Activated CD4-positive, alpha-beta memory T cell treated with anti-CD3 and anti-CD28 coated beads for 36 hours (primary cell): ENCODE results near the gene CLMP. TPM values are rescaled to one million over a fixed set of nuclear protein-coding genes. Genes with fewer than 3 reads are reported as not detected.
"Not testable (repeated sequence)": the region's sequence is repeated elsewhere in the genome, so short reads cannot be mapped to it uniquely, and the experiment has no call there.

Experiments
- CTCF ChIA-PET: fragments of 350-600 bp; sonication (Branson Sonifier 250); formaldehyde crosslinking; loops from one replicate; lab custom pipeline; 2021; ENCODE audit warnings: antibody characterized with exemption, inconsistent platforms; lab: Charles Lee
- POLR2A ChIA-PET: fragments of 350-600 bp; sonication (Branson Sonifier 250); formaldehyde crosslinking; loops from one replicate; lab custom pipeline; 2021; ENCODE audit warnings: antibody characterized with exemption; lab: Charles Lee
- DNase-seq: peaks from one replicate; pipeline ENCODE4 v3.0.0-alpha.2; 2020
- H3K27ac Mint-ChIP-seq: one replicate; pipeline ENCODE4 v1.8.0; 2021; ENCODE audit warnings: mixed read lengths
- H3K27me3 Mint-ChIP-seq: one replicate; pipeline ENCODE4 v1.8.0; 2021; ENCODE audit warnings: mixed read lengths
- H3K36me3 Mint-ChIP-seq: one replicate; pipeline ENCODE4 v1.8.0; 2021; ENCODE audit warnings: mixed read lengths
- H3K4me1 Mint-ChIP-seq: one replicate; pipeline ENCODE4 v1.8.0; 2021; ENCODE audit warnings: low read depth, mixed read lengths
- H3K4me3 Mint-ChIP-seq: one replicate; pipeline ENCODE4 v1.8.0; 2021; ENCODE audit warnings: mild to moderate bottlenecking, mixed read lengths
- H3K9me3 Mint-ChIP-seq: one replicate; pipeline ENCODE4 v1.8.0; 2021; ENCODE audit warnings: mixed read lengths
- intact Hi-C: fragments of 100-400 bp; cut with micrococcal nuclease; formaldehyde crosslinking; loops from one replicate; pipeline ENCODE4 v1.15.1; 2023
- total RNA-seq, 2 experiments: library from RNA; stranded (reverse); gene quantifications; one replicate each; pipeline ENCODE4 v1.2.3, GENCODE V29; 2021

CLMP gene
- total RNA-seq, 2 experiments from 2014 or later, result 0.31 to 0.44 TPM

- POLR2A ChIA-PET, result no interaction called here
- Mint-ChIP-seq H3K36me3 (no peaks in the 10 kb centered on the region), H3K27me3 (peaks cover 11% of the 10 kb centered on the region), H3K27ac (no peak overlapping the region), H3K4me3 (no peak overlapping the region), H3K9me3 (no peaks in the 10 kb centered on the region), H3K4me1 (peaks cover 12% of the 10 kb centered on the region)
- intact Hi-C loops, result no loop called here
- CTCF ChIA-PET, result interaction anchor here (1.1 kb wide), 1 partner anchor 88 kb away, joined by 3 read pairs; no protein-coding TSS in a partner anchor
- no peak for DNase-seq
Observed at GRCh38 chr11:123158033-123159003, 36.7 kb downstream of the CLMP start.

GRCh38 chr11:123152951-123153350 lies 42.1 kb downstream of the CLMP start:
- Mint-ChIP-seq H3K9me3 (no peaks in the 10 kb centered on the region), H3K4me3 (no peak overlapping the region), H3K36me3 (no peaks in the 10 kb centered on the region), H3K4me1 (no peaks in the 10 kb centered on the region), H3K27me3 (peaks cover 7% of the 10 kb centered on the region), H3K27ac (no peak overlapping the region)
- no peak for DNase-seq
- ChIA-PET CTCF (interaction anchor here (0.6 to 2.7 kb wide), 3 partner anchors 12 to 94 kb away, joined by 3 to 11 read pairs (median 6); no protein-coding TSS in a partner anchor), POLR2A (no interaction called here)
- intact Hi-C loops, result no loop called here

GRCh38 chr11:123152346-123152745 lies 42.7 kb downstream of the CLMP start:
- H3K4me3 Mint-ChIP-seq, intact Hi-C loops, H3K27me3 Mint-ChIP-seq, H3K9me3 Mint-ChIP-seq, POLR2A ChIA-PET, H3K27ac Mint-ChIP-seq, H3K4me1 Mint-ChIP-seq, DNase-seq, H3K36me3 Mint-ChIP-seq: not testable (repeated sequence)
- CTCF ChIA-PET, result interaction anchor here (0.6 to 2.7 kb wide), 3 partner anchors 13 to 95 kb away, joined by 3 to 11 read pairs (median 6); no protein-coding TSS in a partner anchor

GRCh38 chr11:123151796-123152195 lies 43.3 kb downstream of the CLMP start:
- Mint-ChIP-seq H3K27me3 (peaks cover 7% of the 10 kb centered on the region), H3K36me3 (no peaks in the 10 kb centered on the region), H3K4me1 (no peaks in the 10 kb centered on the region), H3K9me3 (no peaks in the 10 kb centered on the region), H3K4me3 (no peak overlapping the region), H3K27ac (no peak overlapping the region)
- POLR2A ChIA-PET, result no interaction called here
- intact Hi-C loops, result no loop called here
- CTCF ChIA-PET, result interaction anchor here (2.3 to 2.7 kb wide), 2 partner anchors 13 to 95 kb away, joined by 6 to 11 read pairs; no protein-coding TSS in a partner anchor
- no peak for DNase-seq

GRCh38 chr11:123151366-123151765 lies 43.7 kb downstream of the CLMP start:
- peaks cover 7% of the 10 kb centered on the region for H3K27me3 Mint-ChIP-seq
- no peaks in the 10 kb centered on the region for H3K4me1 Mint-ChIP-seq
- H3K4me3 Mint-ChIP-seq, result no peak overlapping the region
- no peaks in the 10 kb centered on the region for H3K9me3 Mint-ChIP-seq
- ChIA-PET POLR2A (no interaction called here), CTCF (interaction anchor here (2.7 kb wide), 1 partner anchor 96 kb away, joined by 11 read pairs; no protein-coding TSS in a partner anchor)
- intact Hi-C loops, result no loop called here
- no peak for DNase-seq
- H3K36me3 Mint-ChIP-seq, result no peaks in the 10 kb centered on the region
- H3K27ac Mint-ChIP-seq, result no peak overlapping the region

- ChIA-PET CTCF (no interaction called here), POLR2A (no interaction called here)
- H3K4me3 Mint-ChIP-seq, result no peak overlapping the region
- no peaks in the 10 kb centered on the region for H3K9me3 Mint-ChIP-seq
- no peaks in the 10 kb centered on the region for H3K36me3 Mint-ChIP-seq
- DNase-seq, result no peak
- H3K27ac Mint-ChIP-seq, result no peak overlapping the region
- H3K4me1 Mint-ChIP-seq, result no peaks in the 10 kb centered on the region
- intact Hi-C loops, result no loop called here
- peaks cover 4% of the 10 kb centered on the region for H3K27me3 Mint-ChIP-seq
Observed at GRCh38 chr11:123150882-123151281, 44.2 kb downstream of the CLMP start.

GRCh38 chr11:123148965-123149364 lies 46.1 kb downstream of the CLMP start:
- intact Hi-C loops, result no loop called here
- POLR2A ChIA-PET, result no interaction called here
- Mint-ChIP-seq H3K4me3 (no peak overlapping the region), H3K36me3 (no peaks in the 10 kb centered on the region), H3K27me3 (peaks cover 4% of the 10 kb centered on the region), H3K4me1 (no peaks in the 10 kb centered on the region), H3K9me3 (no peaks in the 10 kb centered on the region), H3K27ac (no peak overlapping the region)
- DNase-seq, result no peak
- CTCF ChIA-PET, result no interaction called here

GRCh38 chr11:123145661-123146060 lies 49.4 kb downstream of the CLMP start:
- Mint-ChIP-seq H3K4me3 (no peak overlapping the region), H3K27me3 (peaks cover 4% of the 10 kb centered on the region), H3K4me1 (no peaks in the 10 kb centered on the region), H3K27ac (no peak overlapping the region), H3K9me3 (no peaks in the 10 kb centered on the region), H3K36me3 (no peaks in the 10 kb centered on the region)
- no peak for DNase-seq
- ChIA-PET CTCF (interaction anchor here (1.1 to 1.5 kb wide), 3 partner anchors 17 to 101 kb away, joined by 3 to 4 read pairs (median 4); no protein-coding TSS in a partner anchor), POLR2A (interaction anchor here (0.8 kb wide), 1 partner anchor 22 kb away, joined by 3 read pairs; no protein-coding TSS in a partner anchor)
- intact Hi-C loops, result no loop called here

- Mint-ChIP-seq H3K36me3 (no peaks in the 10 kb centered on the region), H3K4me3 (no peak overlapping the region), H3K4me1 (no peaks in the 10 kb centered on the region), H3K27me3 (peaks cover 4% of the 10 kb centered on the region), H3K9me3 (no peaks in the 10 kb centered on the region), H3K27ac (no peak overlapping the region)
- intact Hi-C loops, result no loop called here
- ChIA-PET CTCF (interaction anchor here (1.4 kb wide), 1 partner anchor 102 kb away, joined by 4 read pairs; no protein-coding TSS in a partner anchor), POLR2A (no interaction called here)
- DNase-seq, result no peak
Observed at GRCh38 chr11:123145220-123145619, 49.8 kb downstream of the CLMP start.

GRCh38 chr11:123144707-123145106 lies 50.3 kb downstream of the CLMP start:
- Mint-ChIP-seq H3K9me3 (no peaks in the 10 kb centered on the region), H3K4me3 (no peak overlapping the region), H3K27me3 (peaks cover 4% of the 10 kb centered on the region), H3K4me1 (no peaks in the 10 kb centered on the region), H3K27ac (no peak overlapping the region), H3K36me3 (no peaks in the 10 kb centered on the region)
- no peak for DNase-seq
- intact Hi-C loops, result no loop called here
- ChIA-PET POLR2A (no interaction called here), CTCF (interaction anchor here (1.4 kb wide), 1 partner anchor 102 kb away, joined by 4 read pairs; no protein-coding TSS in a partner anchor)

GRCh38 chr11:123143921-123144320 lies 51.1 kb downstream of the CLMP start:
- CTCF ChIA-PET, result interaction anchor here (1.0 kb wide), 1 partner anchor 13 kb away, joined by 3 read pairs; no protein-coding TSS in a partner anchor
- no peak for DNase-seq
- Mint-ChIP-seq H3K36me3 (no peaks in the 10 kb centered on the region), H3K9me3 (no peaks in the 10 kb centered on the region), H3K27ac (no peak overlapping the region), H3K27me3 (peaks cover 4% of the 10 kb centered on the region), H3K4me1 (no peaks in the 10 kb centered on the region), H3K4me3 (no peak overlapping the region)
- POLR2A ChIA-PET, result no interaction called here
- intact Hi-C loops, result no loop called here

- peaks cover 4% of the 10 kb centered on the region for H3K27me3 Mint-ChIP-seq
Observed at GRCh38 chr11:123143476-123143875, 51.6 kb downstream of the CLMP start.

More at GRCh38 chr11:123143476-123143875, 51.6 kb downstream of the CLMP start:
- H3K36me3 Mint-ChIP-seq, result no peaks in the 10 kb centered on the region
- intact Hi-C loops, result no loop called here
- POLR2A ChIA-PET, result no interaction called here
- DNase-seq, result no peak
- no peak overlapping the region for H3K27ac Mint-ChIP-seq
- CTCF ChIA-PET, result interaction anchor here (1.0 to 1.9 kb wide), 2 partner anchors 13 to 104 kb away, joined by 3 to 6 read pairs; no protein-coding TSS in a partner anchor
- no peak overlapping the region for H3K4me3 Mint-ChIP-seq
- no peaks in the 10 kb centered on the region for H3K4me1 Mint-ChIP-seq
- no peaks in the 10 kb centered on the region for H3K9me3 Mint-ChIP-seq
